Measurements from ENCODE around the gene MRPL24. TPM values are rescaled to one million over a fixed set of nuclear protein-coding genes. Genes with fewer than 3 reads are reported as not detected.

Gene MRPL24
- total and polyA plus RNA-seq, 9 of the 15 experiments (the other 6 are each of a cell fraction or from before 2014, with no cell fraction given), result 74.3 to 267 (median 113) TPM

GRCh38 chr1:156741481-156741983 is 644 bp upstream of the MRPL24 start (continued):
- TF ChIP-seq KAT8 (IDR thresholded peaks at IDR 0.05; ENCODE audit: low read depth) (peak; percentile 76; the same call in 1 of the 2 replicates), PATZ1 (CRISPR knock-in tag; IDR thresholded peaks at IDR 0.05; ENCODE audit: borderline replicate concordance) (0 out of 2 replicates have a peak, but pooled peaks have one; percentile 39), ZNF384 (IDR thresholded peaks at IDR 0.05; ENCODE audit: low read depth, low read length) (peak; percentile 77; the same call in 1 of the 2 replicates), SUPT5H (IDR thresholded peaks at IDR 0.05) (peak; percentile 40), BRD9 (IDR thresholded peaks at IDR 0.05; ENCODE audit: low read depth, partially characterized antibody) (peak; percentile 42), ZSCAN29 (IDR thresholded peaks at IDR 0.05) (no peak), ZNF175 (CRISPR knock-in tag; IDR thresholded peaks at IDR 0.05; ENCODE audit: low read depth) (peak; percentile 64; the same call in 1 of the 2 replicates)

- peak; percentile 72 for FAIRE-seq
- no peaks in the 10 kb centered on the region for H3K9me3 ChIP-seq (replicated peaks; ENCODE audit: control insufficient read depth, insufficient read depth, low read depth, low read length)
- H3K27me3 ChIP-seq (ENCODE audit: control insufficient read depth in 2 of 2, insufficient read depth in 2 of 2, low read length in 2 of 2), result no peaks in the 10 kb centered on the region
- H3K4me2 ChIP-seq (ENCODE audit: insufficient read depth, low read length), result peak overlapping the region; percentile 98
- peak overlapping the region; percentile 75 for H2AFZ ChIP-seq (ENCODE audit: low read depth, low read length)
- peak; percentile 25 for ATAC-seq
- POLR2A ChIA-PET, result interaction anchor here (0.6 to 3.1 kb wide), 12 partner anchors 11 to 79 kb away, joined by 3 to 49 read pairs (median 4); partner anchors contain the start of genes HDGF, ISG20L2, METTL25B and NES
- H3K79me2 ChIP-seq (ENCODE audit: control insufficient read depth, insufficient read depth, low read length), result peaks cover 37% of the 10 kb centered on the region
- H3K9ac ChIP-seq (ENCODE audit: insufficient read depth in 1 of 2, low read depth in 2 of 2, low read length in 2 of 2), result peak overlapping the region; percentile 87 to 93
- 0% methylated on average over 7 of the region's 7 CpGs for WGBS (ENCODE audit: insufficient coverage, low coverage, missing lambda C conversion rate)
- H3K27ac ChIP-seq (ENCODE audit: extremely low read depth, low read depth, low read length), result peak overlapping the region; percentile 71
- H3K36me3 ChIP-seq (ENCODE audit: control insufficient read depth, insufficient read depth, low read length), result peaks cover 78% of the 10 kb centered on the region; the same call in 2 of the 3 replicates
- peaks cover 1% of the 10 kb centered on the region for H4K20me1 ChIP-seq (replicated peaks; ENCODE audit: control insufficient read depth, insufficient read depth, low read length)
- H3K4me1 ChIP-seq (replicated peaks in 1 of 2; ENCODE audit: control insufficient read depth in 2 of 2, insufficient read depth in 2 of 2, low read length in 2 of 2), result peaks cover 18 to 21% of the 10 kb centered on the region in 2 experiments
- H3K4me3 ChIP-seq, result peak overlapping the region; percentile 63
- no peaks in the 10 kb centered on the region for H3K9me1 ChIP-seq (ENCODE audit: control insufficient read depth, insufficient read depth, low read length)
- TF ChIP-seq CBX1 (IDR thresholded peaks at IDR 0.05; ENCODE audit: low read depth) (0 out of 2 replicates have a peak, but pooled peaks have one; percentile 8), CBX2 (IDR thresholded peaks at IDR 0.05; ENCODE audit: insufficient read depth, low read length, poor library complexity, severe bottlenecking) (no peak), MAFF (IDR thresholded peaks at IDR 0.05; ENCODE audit: low read length) (peak; percentile 36), DPF2 (IDR thresholded peaks at IDR 0.05) (0 out of 2 replicates have a peak, but pooled peaks have one; percentile 26), C11orf30 (IDR thresholded peaks at IDR 0.05; ENCODE audit: low read depth) (peak; percentile 62; the same call in 1 of the 2 replicates), ZNF316 (IDR thresholded peaks at IDR 0.05) (peak; percentile 90), HEY1 (CRISPR knock-in tag; IDR thresholded peaks at IDR 0.05; ENCODE audit: borderline replicate concordance) (no peak), MAFG (tag; conservative IDR thresholded peaks at IDR 0.05) (peak; percentile 33; the same call in 1 of the 2 replicates)
- CTCF ChIA-PET (ENCODE audit: low intra/inter-chr PET ratio), result no interaction called here
- DNase-seq (ENCODE audit: extremely low read depth in 1 of 4, low spot score in 3 of 4), result peak in 1 of 4 experiments; percentile 43
- intact Hi-C loops (cut with micrococcal nuclease), result no loop called here
- BruUV-seq (replicated peaks), result TSS peak; percentile 26
- in situ Hi-C loops (cut with MboI), result loop anchor here (25.0 kb wide), 1 partner anchor 1428 kb away; the partner anchor contains the start of genes FDPS, PKLR and RUSC1
These were observed 599 bp downstream of the MRPL24 start for GRCh38 chr1:156740237-156740740.
